HUES6 (cell line): Measurements from ENCODE around the gene INSIG1.

Source experiments
- H3K27ac ChIP-seq: 2 replicates; pipeline ENCODE4 v1.7.0; 2013; ENCODE audit warnings: low read depth, mild to moderate bottlenecking, low read length, inconsistent platforms
- H3K27me3 ChIP-seq: 2 replicates; pipeline ENCODE4 v1.6.1; 2013; ENCODE audit warnings: low read length; ENCODE audit not compliant: control insufficient read depth, insufficient read depth
- H3K36me3 ChIP-seq: 2 replicates; pipeline ENCODE4 v1.6.1; 2013; ENCODE audit warnings: low read length; ENCODE audit not compliant: control insufficient read depth, insufficient read depth
- H3K4me1 ChIP-seq: 2 replicates; pipeline ENCODE4 v1.6.1; 2013; ENCODE audit warnings: low read length; ENCODE audit not compliant: control insufficient read depth, insufficient read depth
- H3K4me3 ChIP-seq: 2 replicates; pipeline ENCODE4 v1.5.1; 2013; ENCODE audit warnings: low read depth, low read length
- H3K9ac ChIP-seq: one replicate; pipeline ENCODE4 v1.6.1; 2013; ENCODE audit warnings: mild to moderate bottlenecking, low read length
- H3K9me3 ChIP-seq: 2 replicates; pipeline ENCODE4 v1.6.1; 2013; ENCODE audit warnings: low read depth, low read length; ENCODE audit not compliant: control insufficient read depth, insufficient read depth

The INSIG1 gene

DNA sequence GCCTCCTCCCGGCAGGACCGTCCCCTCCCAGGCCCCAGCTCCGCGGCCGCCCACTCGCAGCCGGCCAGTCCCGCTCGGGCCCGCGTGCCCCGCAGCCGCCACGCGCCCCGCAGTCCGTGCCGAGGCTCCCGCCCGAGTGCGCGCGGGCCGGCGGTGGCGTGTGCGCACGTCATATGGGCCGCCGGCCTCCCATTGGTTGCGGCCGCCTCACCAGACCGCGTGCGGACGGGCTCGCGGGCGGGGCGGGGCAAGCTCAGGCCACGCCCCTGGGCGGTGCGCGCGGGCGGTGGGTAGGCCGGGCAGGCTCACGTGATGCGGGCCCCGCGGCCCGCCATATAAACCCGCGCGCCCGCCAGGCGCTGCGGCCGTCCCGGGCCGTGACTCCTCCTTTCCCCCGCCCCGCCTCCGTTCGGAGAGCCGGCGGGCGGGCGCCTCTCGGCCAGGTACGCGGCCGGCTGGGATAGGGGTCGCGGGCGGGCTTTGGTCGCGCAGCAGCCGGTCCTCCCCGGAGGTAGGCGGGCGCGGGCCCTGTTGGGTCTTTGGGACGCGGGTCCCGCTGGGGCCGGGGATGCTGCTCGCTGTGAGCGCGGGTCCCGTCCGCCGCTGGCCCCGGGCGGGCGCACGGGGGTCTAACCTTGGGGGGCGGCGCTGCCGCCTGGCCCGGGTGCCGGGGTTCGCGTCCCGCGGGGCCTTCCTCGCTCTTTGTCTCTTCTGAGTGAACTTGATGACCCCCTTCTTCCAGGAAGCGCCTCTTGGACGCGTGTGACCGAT is at the start of gene INSIG1:
TSS of gene INSIG1 (plus strand) at position 362 of the 771 bp plus-strand sequence. CDS start at position 770, 408 bp downstream.
- Histone ChIP-seq H3K27ac (peak within 1 kb of the TSS; percentile 91; the same call in 1 of the 2 replicates), H3K9me3 (peaks cover 5% of the 10 kb centered on the region; the same call in 1 of the 2 replicates), H3K36me3 (peaks cover 33% of the 10 kb centered on the region), H3K27me3 (no peaks in the 10 kb centered on the region), H3K4me1 (peaks cover 18% of the 10 kb centered on the region), H3K4me3 (peak within 1 kb of the TSS; percentile 74), H3K9ac (peak within 1 kb of the TSS; percentile 93)

DNA sequence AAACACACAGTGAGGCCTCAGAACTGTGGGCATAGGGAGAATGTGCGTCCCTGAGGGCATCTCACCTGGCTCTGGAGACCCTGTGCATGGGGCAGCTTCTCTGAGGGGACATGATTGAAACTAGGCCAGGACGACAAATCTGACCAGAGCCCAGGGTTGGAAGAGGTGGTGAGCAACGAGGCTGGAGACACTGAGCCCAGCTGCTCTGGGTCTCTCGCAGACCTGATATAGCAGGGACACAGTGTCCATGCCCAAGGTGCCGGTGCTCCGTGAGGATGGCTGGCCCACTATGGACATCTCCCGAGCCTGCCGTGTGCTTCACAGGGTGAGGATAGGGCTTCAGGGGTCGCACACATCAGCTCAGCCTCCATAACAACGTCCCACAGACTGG is 49.3 kb upstream of the INSIG1 start:
- H3K4me1 ChIP-seq = no peaks in the 10 kb centered on the region
- H3K9ac ChIP-seq = no peak overlapping the region
- H3K36me3 ChIP-seq = no peaks in the 10 kb centered on the region
- H3K4me3 ChIP-seq = no peak overlapping the region
- H3K9me3 ChIP-seq = peaks cover 8% of the 10 kb centered on the region
- no peaks in the 10 kb centered on the region; the same call in 1 of the 2 replicates for H3K27me3 ChIP-seq
- H3K27ac ChIP-seq = no peak overlapping the region

- no peaks in the 10 kb centered on the region for H3K9me3 ChIP-seq
- H3K9ac ChIP-seq = no peak overlapping the region
- no peaks in the 10 kb centered on the region for H3K4me1 ChIP-seq
- H3K4me3 ChIP-seq = no peak overlapping the region
- H3K36me3 ChIP-seq = no peaks in the 10 kb centered on the region
- no peak overlapping the region for H3K27ac ChIP-seq
- H3K27me3 ChIP-seq = no peaks in the 10 kb centered on the region; the same call in 1 of the 2 replicates
Measured at GRCh38 chr7:155251831-155252230, 45.8 kb upstream of the INSIG1 start.

DNA sequence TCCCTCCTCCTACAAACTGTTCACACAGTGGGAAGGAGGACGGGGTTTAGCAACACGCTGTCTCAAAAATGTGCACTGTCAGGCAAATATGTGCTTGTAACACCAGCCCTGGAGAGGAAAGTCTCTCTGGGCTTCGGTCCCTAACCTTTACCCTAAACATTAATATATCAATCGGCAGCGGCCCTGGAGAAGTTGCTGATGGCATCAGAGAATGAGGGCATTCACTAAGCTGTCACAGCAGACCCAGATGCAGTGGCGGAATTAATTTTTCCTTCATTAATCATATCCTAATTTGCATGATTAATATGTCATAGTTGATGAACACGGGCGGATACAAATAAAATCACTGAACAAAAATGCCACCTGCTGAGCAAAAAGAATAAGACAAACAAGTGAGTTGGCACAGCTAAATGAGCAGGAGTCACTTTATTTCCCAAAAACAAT is 45.2 kb upstream of the INSIG1 start:
- H3K36me3 ChIP-seq = no peaks in the 10 kb centered on the region
- H3K4me1 ChIP-seq = no peaks in the 10 kb centered on the region

DNA sequence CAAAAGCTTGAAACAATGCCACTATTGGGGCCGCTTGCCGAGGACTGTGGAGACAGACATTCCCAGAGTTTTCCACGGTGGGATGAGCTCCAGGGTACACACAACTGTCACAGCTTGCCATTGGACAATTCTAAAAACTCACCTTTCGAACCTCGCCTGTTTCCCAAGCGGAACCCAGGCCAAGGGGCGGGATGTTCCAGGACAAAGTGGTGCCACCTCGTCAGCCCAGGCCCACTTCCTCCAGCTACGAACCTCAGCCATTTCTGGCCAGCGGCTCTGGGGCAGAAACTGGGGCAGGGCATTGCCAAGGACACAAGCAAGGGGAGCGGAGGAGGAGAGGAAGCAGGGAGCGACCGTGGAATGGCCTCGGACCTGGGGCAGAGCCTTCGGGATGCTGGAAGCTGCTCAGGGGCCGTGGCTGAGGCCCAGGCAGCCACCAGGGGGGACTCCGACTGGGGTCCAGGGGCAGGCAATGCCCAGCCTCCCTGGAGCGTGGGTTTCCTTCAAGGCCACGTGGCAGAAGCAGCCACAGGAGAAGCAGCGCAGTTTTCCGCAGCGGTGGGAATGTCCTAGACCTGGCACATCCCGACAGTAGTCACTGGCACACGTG is 44.7 kb upstream of the INSIG1 start:
- H3K9me3 ChIP-seq = no peaks in the 10 kb centered on the region
- H3K36me3 ChIP-seq = no peaks in the 10 kb centered on the region
- no peak overlapping the region for H3K9ac ChIP-seq
- H3K4me1 ChIP-seq = no peaks in the 10 kb centered on the region
- H3K27me3 ChIP-seq = no peaks in the 10 kb centered on the region; the same call in 1 of the 2 replicates
- H3K27ac ChIP-seq = no peak overlapping the region
- H3K4me3 ChIP-seq = no peak overlapping the region

More for the DNA sequence above, 45.2 kb upstream of the INSIG1 start:
- Histone ChIP-seq H3K27me3 (no peaks in the 10 kb centered on the region; the same call in 1 of the 2 replicates), H3K9me3 (no peaks in the 10 kb centered on the region), H3K4me3 (no peak overlapping the region), H3K27ac (no peak overlapping the region), H3K9ac (no peak overlapping the region)

- H3K4me1 ChIP-seq = no peaks in the 10 kb centered on the region
- no peaks in the 10 kb centered on the region; the same call in 1 of the 2 replicates for H3K27me3 ChIP-seq
- H3K9ac ChIP-seq = no peak overlapping the region
- no peak overlapping the region for H3K27ac ChIP-seq
- H3K36me3 ChIP-seq = no peaks in the 10 kb centered on the region
- H3K4me3 ChIP-seq = no peak overlapping the region
- H3K9me3 ChIP-seq = no peaks in the 10 kb centered on the region
Measured at GRCh38 chr7:155254018-155254417, 43.7 kb upstream of the INSIG1 start.

DNA sequence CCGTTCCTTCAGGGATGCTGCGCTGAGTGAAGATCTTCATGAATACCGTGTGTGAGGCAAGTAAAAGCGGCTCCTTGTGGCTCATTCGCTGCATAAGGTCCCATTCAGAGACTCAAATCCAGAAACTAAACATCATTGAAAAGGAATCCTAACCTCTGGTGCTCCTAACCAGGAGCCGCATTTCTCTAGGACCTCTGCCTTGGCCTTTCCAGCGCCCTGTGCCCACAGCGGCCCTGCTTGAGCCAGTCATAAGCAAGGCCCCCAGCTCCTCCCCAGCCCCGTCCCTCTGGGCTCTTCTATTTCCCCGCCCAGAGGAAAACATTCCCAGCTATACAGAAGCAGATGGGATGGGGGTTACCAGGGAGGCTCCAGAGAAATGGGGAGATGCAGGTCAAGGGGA is 42.6 kb upstream of the INSIG1 start:
- Histone ChIP-seq H3K4me3 (no peak overlapping the region), H3K4me1 (no peaks in the 10 kb centered on the region), H3K36me3 (no peaks in the 10 kb centered on the region), H3K9me3 (no peaks in the 10 kb centered on the region), H3K27me3 (no peaks in the 10 kb centered on the region; the same call in 1 of the 2 replicates), H3K27ac (no peak overlapping the region), H3K9ac (no peak overlapping the region)

DNA sequence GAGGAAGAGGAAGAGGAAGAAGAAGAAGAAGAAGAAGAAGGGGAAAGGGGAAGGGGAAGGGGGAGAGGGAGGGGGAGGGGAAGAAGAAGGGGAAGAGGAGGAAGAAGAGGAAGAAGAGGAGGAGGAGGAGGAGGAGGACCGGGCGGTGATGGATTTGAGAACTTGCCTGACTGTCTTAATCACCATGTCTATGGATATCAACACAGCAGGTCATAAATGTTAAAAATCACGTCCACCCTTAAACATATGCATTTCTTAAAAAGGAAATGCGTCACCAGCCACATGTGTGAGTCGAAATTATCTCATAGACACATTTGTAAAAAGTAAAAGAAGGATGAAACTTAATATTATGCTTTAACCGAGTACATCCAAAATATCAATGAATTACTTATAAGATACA is 42.1 kb upstream of the INSIG1 start:
- Histone ChIP-seq H3K9ac (no peak overlapping the region), H3K27ac (no peak overlapping the region), H3K27me3 (no peaks in the 10 kb centered on the region; the same call in 1 of the 2 replicates), H3K36me3 (no peaks in the 10 kb centered on the region), H3K4me3 (no peak overlapping the region), H3K9me3 (no peaks in the 10 kb centered on the region), H3K4me1 (no peaks in the 10 kb centered on the region)

- Histone ChIP-seq H3K9me3 (no peaks in the 10 kb centered on the region), H3K4me3 (no peak overlapping the region), H3K27ac (no peak overlapping the region), H3K27me3 (no peaks in the 10 kb centered on the region; the same call in 1 of the 2 replicates), H3K36me3 (no peaks in the 10 kb centered on the region), H3K9ac (no peak overlapping the region), H3K4me1 (no peaks in the 10 kb centered on the region)
Measured at GRCh38 chr7:155256081-155256760, 41.5 kb upstream of the INSIG1 start.

DNA sequence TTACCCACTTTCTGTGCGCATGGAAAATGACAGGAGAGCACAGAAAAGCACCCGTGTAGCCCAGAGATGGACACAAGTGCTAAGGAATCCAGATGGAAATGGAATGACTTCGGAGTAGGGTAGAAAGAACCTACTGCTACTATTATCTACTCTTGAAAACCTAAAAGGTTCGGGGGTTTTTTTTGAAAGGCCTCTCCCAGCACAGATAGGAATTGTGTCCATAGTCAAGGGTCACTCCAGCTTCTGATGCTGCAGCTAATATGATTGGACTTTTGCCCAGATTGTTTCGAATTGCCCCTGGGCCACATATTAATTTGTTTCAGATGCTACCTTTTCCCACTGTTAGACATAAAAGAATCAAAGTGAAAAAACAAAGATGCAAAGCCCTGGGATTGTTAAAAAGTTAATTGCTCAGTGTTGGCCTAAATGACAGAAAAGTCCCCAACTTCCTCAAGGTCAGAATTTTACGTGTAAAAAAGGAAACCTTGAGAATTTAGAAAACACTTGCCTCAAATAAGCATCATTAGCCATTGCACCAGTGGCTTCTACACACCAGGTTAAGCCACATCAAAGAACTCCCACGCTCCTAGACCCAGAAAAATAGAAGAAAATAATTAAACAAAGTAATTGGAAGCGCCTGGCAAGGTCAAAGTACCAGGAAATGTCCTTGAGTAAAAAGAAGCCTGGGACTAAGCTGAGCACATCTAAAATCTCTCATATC is 40.8 kb upstream of the INSIG1 start:
- H3K27ac ChIP-seq = no peak overlapping the region
- no peaks in the 10 kb centered on the region for H3K4me1 ChIP-seq
- H3K9ac ChIP-seq = no peak overlapping the region
- H3K27me3 ChIP-seq = no peaks in the 10 kb centered on the region; the same call in 1 of the 2 replicates
- H3K4me3 ChIP-seq = no peak overlapping the region
- no peaks in the 10 kb centered on the region for H3K36me3 ChIP-seq
- no peaks in the 10 kb centered on the region for H3K9me3 ChIP-seq
